HL-60 (cell line): Measurements from ENCODE around the gene SLC5A5.

Experiments used
- GABPA ChIP-seq: IDR thresholded peaks from 2 replicates; pipeline ENCODE4 v1.6.1; 2012; ENCODE audit warnings: low read depth
- POLR2AphosphoS5 ChIP-seq: IDR thresholded peaks from 2 replicates; pipeline ENCODE4 v1.6.1; 2012; ENCODE audit warnings: low read depth
- SPI1 ChIP-seq: IDR thresholded peaks from 2 replicates; pipeline ENCODE4 v1.6.1; 2012; ENCODE audit warnings: low read depth, mild to moderate bottlenecking, borderline replicate concordance
- TF ChIP-seq, protein P1 (sequence below): IDR thresholded peaks from one replicate; pipeline ENCODE4 v1.5.1; 2011; ENCODE audit warnings: low read length, control low read depth, inconsistent platforms; ENCODE audit not compliant: insufficient read depth
- TF ChIP-seq, protein P2 (sequence below): IDR thresholded peaks from 2 replicates; pipeline ENCODE4 v1.6.1; 2012; ENCODE audit warnings: low read depth; ENCODE audit not compliant: insufficient replicate concordance

DNA sequence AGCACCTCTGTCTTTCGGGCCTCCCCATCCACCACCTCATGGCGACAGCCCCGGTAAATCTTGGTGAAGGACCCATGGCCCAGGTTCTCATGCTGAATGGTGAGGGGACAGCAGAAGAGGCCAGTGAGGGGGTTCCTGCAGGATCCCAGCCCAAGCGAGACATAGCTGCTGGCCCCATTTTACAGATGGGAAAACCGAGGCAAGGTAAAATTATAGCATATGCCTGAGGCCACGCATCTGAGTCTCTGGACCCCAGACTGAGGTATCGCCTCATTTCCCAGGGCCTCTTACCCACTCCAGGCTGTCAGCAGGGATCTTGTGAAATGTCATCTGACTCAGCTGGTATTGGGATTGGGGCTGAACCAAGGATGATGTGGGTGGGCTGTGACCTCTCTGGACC lies 33.8 kb upstream of the SLC5A5 start:
- TF ChIP-seq, protein P1, sequence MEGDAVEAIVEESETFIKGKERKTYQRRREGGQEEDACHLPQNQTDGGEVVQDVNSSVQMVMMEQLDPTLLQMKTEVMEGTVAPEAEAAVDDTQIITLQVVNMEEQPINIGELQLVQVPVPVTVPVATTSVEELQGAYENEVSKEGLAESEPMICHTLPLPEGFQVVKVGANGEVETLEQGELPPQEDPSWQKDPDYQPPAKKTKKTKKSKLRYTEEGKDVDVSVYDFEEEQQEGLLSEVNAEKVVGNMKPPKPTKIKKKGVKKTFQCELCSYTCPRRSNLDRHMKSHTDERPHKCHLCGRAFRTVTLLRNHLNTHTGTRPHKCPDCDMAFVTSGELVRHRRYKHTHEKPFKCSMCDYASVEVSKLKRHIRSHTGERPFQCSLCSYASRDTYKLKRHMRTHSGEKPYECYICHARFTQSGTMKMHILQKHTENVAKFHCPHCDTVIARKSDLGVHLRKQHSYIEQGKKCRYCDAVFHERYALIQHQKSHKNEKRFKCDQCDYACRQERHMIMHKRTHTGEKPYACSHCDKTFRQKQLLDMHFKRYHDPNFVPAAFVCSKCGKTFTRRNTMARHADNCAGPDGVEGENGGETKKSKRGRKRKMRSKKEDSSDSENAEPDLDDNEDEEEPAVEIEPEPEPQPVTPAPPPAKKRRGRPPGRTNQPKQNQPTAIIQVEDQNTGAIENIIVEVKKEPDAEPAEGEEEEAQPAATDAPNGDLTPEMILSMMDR = no peak
- TF ChIP-seq GABPA (no peak), POLR2AphosphoS5 (no peak), SPI1 (no peak)
- TF ChIP-seq, protein P2, sequence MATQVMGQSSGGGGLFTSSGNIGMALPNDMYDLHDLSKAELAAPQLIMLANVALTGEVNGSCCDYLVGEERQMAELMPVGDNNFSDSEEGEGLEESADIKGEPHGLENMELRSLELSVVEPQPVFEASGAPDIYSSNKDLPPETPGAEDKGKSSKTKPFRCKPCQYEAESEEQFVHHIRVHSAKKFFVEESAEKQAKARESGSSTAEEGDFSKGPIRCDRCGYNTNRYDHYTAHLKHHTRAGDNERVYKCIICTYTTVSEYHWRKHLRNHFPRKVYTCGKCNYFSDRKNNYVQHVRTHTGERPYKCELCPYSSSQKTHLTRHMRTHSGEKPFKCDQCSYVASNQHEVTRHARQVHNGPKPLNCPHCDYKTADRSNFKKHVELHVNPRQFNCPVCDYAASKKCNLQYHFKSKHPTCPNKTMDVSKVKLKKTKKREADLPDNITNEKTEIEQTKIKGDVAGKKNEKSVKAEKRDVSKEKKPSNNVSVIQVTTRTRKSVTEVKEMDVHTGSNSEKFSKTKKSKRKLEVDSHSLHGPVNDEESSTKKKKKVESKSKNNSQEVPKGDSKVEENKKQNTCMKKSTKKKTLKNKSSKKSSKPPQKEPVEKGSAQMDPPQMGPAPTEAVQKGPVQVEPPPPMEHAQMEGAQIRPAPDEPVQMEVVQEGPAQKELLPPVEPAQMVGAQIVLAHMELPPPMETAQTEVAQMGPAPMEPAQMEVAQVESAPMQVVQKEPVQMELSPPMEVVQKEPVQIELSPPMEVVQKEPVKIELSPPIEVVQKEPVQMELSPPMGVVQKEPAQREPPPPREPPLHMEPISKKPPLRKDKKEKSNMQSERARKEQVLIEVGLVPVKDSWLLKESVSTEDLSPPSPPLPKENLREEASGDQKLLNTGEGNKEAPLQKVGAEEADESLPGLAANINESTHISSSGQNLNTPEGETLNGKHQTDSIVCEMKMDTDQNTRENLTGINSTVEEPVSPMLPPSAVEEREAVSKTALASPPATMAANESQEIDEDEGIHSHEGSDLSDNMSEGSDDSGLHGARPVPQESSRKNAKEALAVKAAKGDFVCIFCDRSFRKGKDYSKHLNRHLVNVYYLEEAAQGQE = no peak
